Esophagus (tissue), 2 donors: ENCODE measurements around the gene STRBP. TPM values are rescaled to one million over a fixed set of nuclear protein-coding genes. Genes with fewer than 3 reads are reported as not detected.

ENCODE experiments used
- H3K27ac ChIP-seq, 2 donors: one replicate each; pipeline ENCODE4 v1.5.1; 2013; ENCODE audit warnings: low read depth in 2 of 2, mild to moderate bottlenecking in 2 of 2, inconsistent platforms in 1 of 2, low read length in 1 of 2, moderate library complexity in 1 of 2
- H3K27me3 ChIP-seq, 2 donors: one replicate each; pipeline ENCODE4 v1.6.1; 2013; ENCODE audit warnings: low read length in 2 of 2, control low read depth in 1 of 2, mild to moderate bottlenecking in 1 of 2; ENCODE audit not compliant: insufficient read depth in 2 of 2, control insufficient read depth in 1 of 2
- H3K36me3 ChIP-seq, 2 donors: one replicate each; pipeline ENCODE4 v1.6.1; 2013; ENCODE audit warnings: low read length in 1 of 2; ENCODE audit not compliant: control insufficient read depth in 2 of 2, insufficient read depth in 2 of 2
- H3K4me1 ChIP-seq, 2 donors: one replicate each; pipeline ENCODE4 v1.6.1; 2013; ENCODE audit warnings: low read length in 1 of 2; ENCODE audit not compliant: control insufficient read depth in 2 of 2, insufficient read depth in 2 of 2
- H3K4me3 ChIP-seq, 2 donors: one replicate each; pipeline ENCODE4 v1.5.1; 2013; ENCODE audit warnings: low read length in 2 of 2, mild to moderate bottlenecking in 2 of 2, low read depth in 1 of 2, moderate library complexity in 1 of 2
- H3K9me3 ChIP-seq, 2 donors: one replicate each; pipeline ENCODE4 v1.6.1; 2013; ENCODE audit warnings: mild to moderate bottlenecking in 2 of 2, low read depth in 1 of 2, low read length in 1 of 2, moderate library complexity in 1 of 2; ENCODE audit not compliant: control insufficient read depth in 2 of 2, insufficient read depth in 1 of 2
- whole genome bisulfite sequencing, 2 donors: extraction: QIAGEN DNeasy Blood & Tissue Kit; methylation state at CpG; one replicate each; pipeline ENCODE4 v1.1.7; 2013; 5-methylcytosine and 5-hydroxymethylcytosine counted together
- polyA plus RNA-seq, 2 donors: library from polyadenylated mRNA; stranded (reverse); fragments of 200-250 nt; gene quantifications; one replicate each; pipeline ENCODE4 v1.2.3, GENCODE V29; 2013
- donor health status: healthy with polysubstance abuse.
- donor health status: Bipolar disorder and iron deficiency.

The STRBP gene
- 10 to 100 TPM; 16.9 to 26.9 TPM for polyA plus RNA-seq

DNA sequence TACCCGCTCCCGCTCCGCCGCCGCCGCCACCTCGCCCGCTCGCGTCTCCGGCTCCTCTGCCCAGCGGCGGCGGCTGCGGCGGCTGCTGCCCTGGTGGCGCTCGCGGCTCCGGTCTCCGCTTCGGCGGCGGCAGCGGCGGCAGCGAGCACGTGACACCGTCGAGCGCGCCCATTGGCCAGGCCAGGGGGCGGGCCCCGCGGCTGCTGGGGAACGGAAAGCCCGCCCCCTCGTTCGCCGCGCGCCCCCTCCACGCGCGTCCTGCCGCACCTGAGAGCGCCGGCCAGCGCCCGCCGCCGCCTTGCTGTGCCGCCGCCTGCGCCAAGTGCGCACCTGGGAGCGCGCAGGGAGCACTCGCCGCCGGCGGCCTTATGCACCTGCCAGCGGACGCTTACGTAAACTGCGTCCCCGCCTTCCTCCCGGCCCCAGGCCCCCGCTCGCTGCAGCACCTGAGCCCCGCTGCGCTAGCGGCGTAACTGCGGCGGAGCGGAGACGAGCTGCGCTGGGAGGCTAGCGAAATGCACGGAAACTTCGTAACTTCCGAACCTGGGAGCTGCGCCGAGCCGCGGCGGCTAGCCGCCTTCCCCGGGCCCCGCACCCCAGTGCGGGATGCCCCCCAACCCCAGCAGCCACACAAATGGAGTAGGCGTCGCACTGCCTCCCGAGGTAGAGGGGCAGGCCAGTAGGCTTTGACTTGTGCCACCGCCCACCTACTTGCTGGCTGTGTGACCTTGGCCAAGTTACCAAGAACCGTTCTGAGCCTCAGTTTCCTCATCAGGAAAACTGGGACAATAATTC lies at the start of gene STRBP:
Gene STRBP, minus strand, starts transcription at position 122 of the 795 bp plus-strand sequence. CDS start 84,452 bp downstream, outside the sequence.
- Histone ChIP-seq H3K9me3 (no peaks in the 10 kb centered on the region), H3K27me3 (no peaks in the 10 kb centered on the region), H3K36me3 (no peaks in the 10 kb centered on the region), H3K27ac (peak within 1 kb of the TSS; percentile 85 to 89), H3K4me3 (peak within 1 kb of the TSS; percentile 95), H3K4me1 (peaks cover 0 to 11% of the 10 kb centered on the region in 2 donors)
- WGBS, 2 donors, result 0 to 1% methylated on average over 66 to 97 of the region's 97 CpGs

DNA sequence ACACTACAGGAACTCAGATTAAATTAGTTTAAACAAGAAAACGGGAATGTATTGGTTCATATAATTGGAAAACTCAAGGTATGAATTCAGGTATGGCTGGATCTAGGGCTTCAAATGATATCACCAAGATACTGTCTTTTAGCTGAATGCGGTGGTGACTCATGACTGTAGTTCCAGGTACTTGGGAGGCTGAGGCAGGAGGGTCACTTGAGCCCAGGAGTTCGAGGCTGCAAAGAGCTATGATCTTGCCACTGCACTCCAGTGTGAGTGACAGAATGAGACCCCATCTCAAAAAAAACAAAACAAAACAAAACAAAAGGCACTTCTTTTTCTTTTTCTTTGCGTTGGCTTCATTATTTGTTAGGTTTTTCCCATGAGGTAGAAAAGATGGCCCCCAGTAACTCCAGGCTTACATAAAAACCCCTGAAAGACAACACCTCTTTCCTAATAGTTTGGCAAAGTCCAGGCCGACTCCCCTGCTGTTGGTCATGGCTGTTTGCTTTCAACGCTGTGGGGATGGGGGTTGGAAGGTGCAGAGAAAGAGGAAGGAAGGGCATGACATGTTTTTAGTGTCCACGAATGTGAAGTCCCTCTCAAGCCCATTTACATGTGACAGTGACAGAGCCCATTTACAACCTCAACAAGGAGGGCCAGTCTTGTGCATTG lies 47.8 kb upstream of the STRBP start:
- Histone ChIP-seq H3K4me1 (peaks cover 4 to 12% of the 10 kb centered on the region in 2 donors), H3K36me3 (no peaks in the 10 kb centered on the region), H3K27ac (no peak overlapping the region), H3K9me3 (no peaks in the 10 kb centered on the region), H3K4me3 (no peak overlapping the region), H3K27me3 (no peaks in the 10 kb centered on the region)
- 71 to 82% methylated on average over 7 of the region's 7 CpGs for WGBS, 2 donors

GRCh38 chr9:123315635-123316034 lies 47.2 kb upstream of the STRBP start:
- H3K4me3 ChIP-seq, result no peak overlapping the region
- H3K36me3 ChIP-seq, result no peaks in the 10 kb centered on the region
- peak overlapping the region; percentile 83 to 85 for H3K27ac ChIP-seq
- H3K4me1 ChIP-seq, result peaks cover 4 to 12% of the 10 kb centered on the region in 2 donors
- WGBS, 2 donors, result 83 to 89% methylated on average over 2 of the region's 2 CpGs
- H3K27me3 ChIP-seq, result no peaks in the 10 kb centered on the region
- no peaks in the 10 kb centered on the region for H3K9me3 ChIP-seq

DNA sequence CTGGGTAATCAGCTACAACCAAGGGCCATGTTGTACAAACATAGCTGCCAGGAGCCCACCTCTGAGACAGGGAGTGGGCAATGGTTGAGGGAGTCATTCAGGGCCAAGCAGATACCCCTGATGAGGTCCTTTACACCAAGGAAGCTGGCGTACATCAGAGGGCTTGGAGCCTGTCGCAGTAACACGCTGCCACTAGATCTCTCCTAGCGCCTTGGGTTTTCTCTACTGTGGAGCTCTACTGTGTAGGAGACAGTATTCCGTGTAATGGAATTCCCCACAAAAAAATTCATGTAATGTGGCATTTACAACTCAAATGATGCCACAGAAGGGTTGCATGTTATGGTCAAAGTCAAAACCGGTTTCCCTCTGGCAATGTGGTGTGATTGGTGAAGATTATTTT lies 46.2 kb upstream of the STRBP start:
- Histone ChIP-seq H3K27ac (no peak overlapping the region), H3K27me3 (no peaks in the 10 kb centered on the region), H3K36me3 (no peaks in the 10 kb centered on the region), H3K4me3 (no peak overlapping the region), H3K4me1 (peaks cover 4 to 12% of the 10 kb centered on the region in 2 donors), H3K9me3 (no peaks in the 10 kb centered on the region)
- WGBS, 2 donors, result 96 to 97% methylated on average over 6 of the region's 6 CpGs

DNA sequence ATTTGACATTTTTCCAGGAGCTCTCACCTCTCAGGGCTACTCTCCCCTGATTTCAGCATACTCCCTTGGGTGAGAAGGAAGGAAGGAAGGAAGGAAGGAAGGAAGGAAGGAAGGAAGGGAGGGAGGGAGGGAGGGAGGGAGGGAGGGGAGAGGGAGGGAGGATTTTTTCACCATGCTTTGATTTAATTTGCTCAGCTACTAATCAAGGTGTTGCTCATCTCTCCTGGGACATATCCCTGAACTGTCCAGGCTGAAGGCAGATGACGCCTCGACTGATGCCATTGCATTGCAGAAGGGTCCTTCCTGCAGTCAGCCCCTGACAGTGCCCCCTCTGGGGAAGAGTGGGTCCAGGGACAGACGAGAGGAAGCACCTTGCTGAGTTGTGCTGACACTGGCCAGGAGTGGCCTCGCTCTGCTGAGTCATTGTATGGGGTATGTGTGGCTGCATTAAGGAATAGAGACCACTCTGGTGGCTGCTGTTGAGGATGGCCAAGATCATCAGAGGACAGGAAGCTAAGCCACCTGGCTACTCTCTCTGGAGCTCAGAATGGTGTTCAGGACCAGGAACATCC lies 44.0 kb upstream of the STRBP start:
- H3K27me3 ChIP-seq, result no peaks in the 10 kb centered on the region
- no peaks in the 10 kb centered on the region for H3K9me3 ChIP-seq
- no peaks in the 10 kb centered on the region for H3K36me3 ChIP-seq
- peaks cover 0 to 3% of the 10 kb centered on the region in 2 donors for H3K4me1 ChIP-seq
- no peak overlapping the region for H3K4me3 ChIP-seq
- H3K27ac ChIP-seq, result no peak overlapping the region
- WGBS, 2 donors, result 85 to 90% methylated on average over 4 of the region's 4 CpGs

DNA sequence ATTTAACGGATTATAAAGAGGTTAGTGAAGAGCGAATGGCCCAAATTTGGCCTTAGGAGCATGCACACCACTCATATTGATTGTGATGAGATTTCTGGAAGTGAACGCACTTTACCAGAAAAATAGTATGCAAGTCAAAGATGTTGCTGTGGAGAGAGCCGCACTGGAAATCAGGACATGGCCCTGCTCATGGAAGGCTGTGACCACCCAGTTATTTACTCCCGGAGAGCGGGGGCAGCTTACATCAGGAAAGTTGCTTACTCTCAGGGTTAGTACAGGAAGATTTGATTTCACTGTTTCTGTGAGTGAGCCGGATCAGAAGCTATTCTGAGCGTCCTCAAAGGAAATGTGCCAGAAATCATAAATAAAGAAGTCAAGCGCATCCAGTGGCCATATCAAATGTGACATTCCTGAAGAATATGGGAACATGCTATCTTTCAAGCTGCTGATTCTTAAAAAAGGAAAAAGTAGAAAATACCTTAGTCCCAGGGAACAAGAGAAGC lies 42.9 kb upstream of the STRBP start:
- Histone ChIP-seq H3K27ac (no peak overlapping the region), H3K36me3 (no peaks in the 10 kb centered on the region), H3K4me3 (no peak overlapping the region), H3K4me1 (peaks cover 0 to 3% of the 10 kb centered on the region in 2 donors), H3K27me3 (no peaks in the 10 kb centered on the region), H3K9me3 (no peaks in the 10 kb centered on the region)
- WGBS, 2 donors, result 73 to 78% methylated on average over 9 of the region's 9 CpGs

DNA sequence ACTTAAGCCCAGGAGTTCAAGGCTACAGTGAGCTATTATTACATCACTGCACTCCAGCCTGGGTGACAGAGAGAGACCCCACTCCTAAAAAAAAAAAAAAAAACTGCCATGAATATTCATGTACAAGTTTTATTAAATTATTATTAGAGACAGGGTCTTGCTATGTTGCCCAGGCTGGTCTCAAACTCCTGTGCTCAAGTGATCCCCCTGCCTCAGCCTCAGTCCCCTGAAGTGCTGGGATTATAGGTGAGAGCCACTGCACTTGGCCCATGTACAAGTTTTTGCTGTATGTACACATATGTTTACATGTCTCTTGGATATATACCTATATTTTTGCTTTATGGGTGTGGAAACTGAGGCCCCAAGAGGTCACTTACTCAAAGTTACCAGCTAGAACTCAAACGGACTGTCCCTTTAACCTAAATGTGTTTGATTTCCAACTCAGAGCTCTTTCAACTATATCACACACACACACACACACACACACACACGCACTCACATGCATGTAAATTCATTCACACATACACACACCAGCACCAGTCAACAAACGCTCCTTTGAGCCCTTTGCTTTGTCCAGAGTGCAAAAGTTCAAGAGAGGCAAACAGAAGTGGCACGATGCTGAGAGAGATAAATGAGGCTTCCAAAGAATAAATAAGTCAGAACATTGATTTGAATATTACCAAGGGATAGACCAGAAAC lies 42.3 kb upstream of the STRBP start:
- Histone ChIP-seq H3K27ac (no peak overlapping the region), H3K36me3 (no peaks in the 10 kb centered on the region), H3K27me3 (no peaks in the 10 kb centered on the region), H3K4me3 (no peak overlapping the region), H3K4me1 (peaks cover 0 to 3% of the 10 kb centered on the region in 2 donors), H3K9me3 (no peaks in the 10 kb centered on the region)
- 58 to 73% methylated on average over 4 of the region's 4 CpGs for WGBS, 2 donors

DNA sequence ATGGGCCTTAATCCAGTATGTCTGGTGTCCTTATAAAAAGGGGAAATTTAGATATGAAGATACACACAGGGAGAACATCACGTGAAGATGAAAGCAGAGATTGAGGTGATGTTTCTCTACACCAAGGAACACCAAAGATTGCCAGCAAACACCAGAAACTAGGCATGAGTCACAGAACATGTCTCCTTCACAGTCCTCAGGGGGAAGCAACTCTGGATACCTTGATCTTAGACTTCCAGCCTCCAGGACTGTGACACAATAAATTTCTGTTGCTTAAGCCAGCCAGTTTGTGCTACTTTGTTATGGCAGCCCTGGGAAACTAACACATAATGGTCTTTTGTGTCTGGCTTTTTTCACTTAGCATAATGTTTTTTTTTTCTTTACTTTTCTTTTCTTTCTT lies 41.2 kb upstream of the STRBP start:
- no peaks in the 10 kb centered on the region for H3K36me3 ChIP-seq
- peaks cover 0 to 3% of the 10 kb centered on the region in 2 donors for H3K4me1 ChIP-seq
- no peaks in the 10 kb centered on the region for H3K27me3 ChIP-seq
- no peak overlapping the region for H3K27ac ChIP-seq
- no peaks in the 10 kb centered on the region for H3K9me3 ChIP-seq
- 68 to 76% methylated on average over 1 of the region's 1 CpG for WGBS, 2 donors
- no peak overlapping the region for H3K4me3 ChIP-seq

- H3K9me3 ChIP-seq, result no peaks in the 10 kb centered on the region
- H3K4me1 ChIP-seq, result no peaks in the 10 kb centered on the region
- 57 to 65% methylated on average over 4 of the region's 4 CpGs for WGBS, 2 donors
- no peak overlapping the region for H3K27ac ChIP-seq
- no peaks in the 10 kb centered on the region for H3K36me3 ChIP-seq
- H3K4me3 ChIP-seq, result no peak overlapping the region
- no peaks in the 10 kb centered on the region for H3K27me3 ChIP-seq
Measured at GRCh38 chr9:123305879-123306278, 37.5 kb upstream of the STRBP start.
